H1 (cell line): Measurements from ENCODE around the gene GDPD4. TPM values are rescaled to one million over a fixed set of nuclear protein-coding genes. Genes with fewer than 3 reads are reported as not detected.

Source experiments
- CTCF ChIA-PET: fragments of 300-600 bp; sonication (Branson Sonifier 250); formaldehyde crosslinking; loops from one replicate; lab custom pipeline; 2021; ENCODE audit not compliant: partially characterized antibody; lab: Charles Lee
- POLR2A ChIA-PET: fragments of 300-600 bp; sonication (Branson Sonifier 250); formaldehyde crosslinking; loops from one replicate; lab custom pipeline; 2021; ENCODE audit warnings: inconsistent platforms; ENCODE audit not compliant: partially characterized antibody; lab: Charles Lee
- DNase-seq, 2 experiments: peaks; one replicate each; pipeline versions ENCODE4 v3.0.0 to v3.0.0-alpha.2; 2010 to 2022; ENCODE audit warnings: low spot score in 2 of 2, low read depth in 1 of 2, mixed read lengths in 1 of 2
- FAIRE-seq: peaks from 2 replicates; lab custom pipeline; 2011; peaks lifted over from hg19 to GRCh38; lab: Jason Lieb, UNC
- H2AFZ ChIP-seq: 2 replicates; pipeline ENCODE4 v1.8.1; 2012; ENCODE audit warnings: low read length, inconsistent platforms
- H2AK5ac ChIP-seq: 2 replicates; pipeline ENCODE4 v1.6.1; 2013; ENCODE audit warnings: low read depth, low read length
- H2BK120ac ChIP-seq: replicated peaks from 2 replicates; pipeline ENCODE3; 2013; ENCODE audit warnings: low read depth, low read length, inconsistent platforms
- H2BK12ac ChIP-seq: 2 replicates; pipeline ENCODE4 v1.6.1; 2013; ENCODE audit warnings: low read depth, low read length
- H2BK15ac ChIP-seq: 2 replicates; pipeline ENCODE4 v1.6.1; 2013; ENCODE audit warnings: low read length
- H2BK20ac ChIP-seq: 2 replicates; pipeline ENCODE4 v1.6.1; 2013; ENCODE audit warnings: low read length
- H2BK5ac ChIP-seq: 2 replicates; pipeline ENCODE4 v1.6.1; 2013; ENCODE audit warnings: low read depth, low read length
- H3K14ac ChIP-seq: 2 replicates; pipeline ENCODE4 v1.6.1; 2013; ENCODE audit warnings: inconsistent platforms; ENCODE audit not compliant: insufficient read length
- H3K18ac ChIP-seq: 2 replicates; pipeline ENCODE4 v1.6.1; 2013; ENCODE audit warnings: low read length; ENCODE audit errors: extremely low read depth
- H3K23ac ChIP-seq: 2 replicates; pipeline ENCODE4 v1.6.1; 2013; ENCODE audit warnings: inconsistent platforms; ENCODE audit not compliant: insufficient read length
- H3K23me2 ChIP-seq: 2 replicates; pipeline ENCODE4 v1.6.1; 2013; ENCODE audit warnings: low read depth, low read length
- H3K27ac ChIP-seq: 2 replicates; pipeline ENCODE4 v1.6.1; 2011; ENCODE audit warnings: low read depth, low read length, inconsistent platforms
- H3K27me3 ChIP-seq, 4 experiments: replicated peaks in 1 of 4; 1 replicate in 1 of 4; 2 replicates in 3 of 4; pipeline versions ENCODE4 v1.6.1 to v1.8.1; 2011 to 2013; ENCODE audit warnings: low read length in 3 of 4, mild to moderate bottlenecking in 3 of 4, inconsistent platforms in 2 of 4, mixed read lengths in 2 of 4, moderate library complexity in 1 of 4; ENCODE audit not compliant: control insufficient read depth in 3 of 4, insufficient read depth in 3 of 4; ENCODE audit errors: extremely low read depth in 1 of 4
- H3K36me3 ChIP-seq, 4 experiments: 2 replicates each; pipeline versions ENCODE4 v1.6.1 to v1.8.1; 2011 to 2013; ENCODE audit warnings: mild to moderate bottlenecking in 4 of 4, low read length in 3 of 4, moderate library complexity in 2 of 4, control low read depth in 1 of 4, inconsistent platforms in 1 of 4; ENCODE audit not compliant: insufficient read depth in 4 of 4, control insufficient read depth in 2 of 4
- H3K4ac ChIP-seq: replicated peaks from 2 replicates; pipeline ENCODE3; 2013; ENCODE audit warnings: low read length, low read depth, mixed read lengths, inconsistent platforms; ENCODE audit not compliant: insufficient read length
- H3K4me1 ChIP-seq, 4 experiments: replicated peaks in 1 of 4; 1 replicate in 1 of 4; 2 replicates in 3 of 4; pipeline versions ENCODE4 v1.6.1 to v1.8.1; 2011 to 2013; ENCODE audit warnings: low read length in 3 of 4, inconsistent platforms in 2 of 4, mixed read lengths in 1 of 4; ENCODE audit not compliant: insufficient read depth in 4 of 4, control insufficient read depth in 3 of 4
- H3K4me2 ChIP-seq, 2 experiments: 2 replicates each; pipeline versions ENCODE4 v1.6.1 to v1.8.1; 2011 to 2013; ENCODE audit warnings: low read depth in 2 of 2, low read length in 2 of 2, control low read depth in 1 of 2, inconsistent platforms in 1 of 2, mild to moderate bottlenecking in 1 of 2; ENCODE audit not compliant: insufficient read depth in 1 of 2
- H3K4me3 ChIP-seq, 4 experiments: fragments of 200-600, 300-600 bp in 1 of 4; sonication (generic), shearing (Covaris generic), sonication (Bioruptor Twin) in 1 of 4; 2 replicates each; pipeline versions ENCODE4 v1.5.1 to v1.8.1; 2011 to 2016; ENCODE audit warnings: low read length in 4 of 4, low read depth in 3 of 4, control low read depth in 2 of 4, inconsistent platforms in 2 of 4, mild to moderate bottlenecking in 2 of 4, mixed read lengths in 1 of 4, moderate library complexity in 1 of 4; ENCODE audit not compliant: insufficient read depth in 2 of 4; ENCODE audit errors: extremely low read depth in 1 of 4
- H3K56ac ChIP-seq: replicated peaks from 2 replicates; pipeline ENCODE3; 2013; ENCODE audit warnings: low read depth, mild to moderate bottlenecking, mixed read lengths, low read length, inconsistent platforms; ENCODE audit not compliant: insufficient read length
- H3K79me1 ChIP-seq: 2 replicates; pipeline ENCODE4 v1.6.1; 2013; ENCODE audit warnings: low read depth, low read length, control low read depth
- H3K79me2 ChIP-seq, 2 experiments: 2 replicates each; pipeline versions ENCODE4 v1.6.1 to v1.8.1; 2012 to 2013; ENCODE audit warnings: low read length in 2 of 2, mild to moderate bottlenecking in 2 of 2, inconsistent platforms in 1 of 2; ENCODE audit not compliant: insufficient read depth in 2 of 2, control insufficient read depth in 1 of 2
- H3K9ac ChIP-seq, 4 experiments: replicated peaks in 1 of 4; 1 replicate in 1 of 4; 2 replicates in 3 of 4; pipeline versions ENCODE4 v1.6.1 to v1.8.1; 2011 to 2013; ENCODE audit warnings: low read depth in 3 of 4, low read length in 3 of 4, control low read depth in 2 of 4, mild to moderate bottlenecking in 2 of 4, moderate library complexity in 2 of 4, inconsistent platforms in 1 of 4; ENCODE audit errors: extremely low read depth in 1 of 4
- H3K9me3 ChIP-seq, 2 experiments: 2 replicates each; pipeline versions ENCODE4 v1.6.1 to v1.8.1; 2012 to 2013; ENCODE audit warnings: mild to moderate bottlenecking in 2 of 2, moderate library complexity in 2 of 2, control low read depth in 1 of 2, inconsistent platforms in 1 of 2, low read depth in 1 of 2, low read length in 1 of 2, mixed read lengths in 1 of 2; ENCODE audit not compliant: insufficient read depth in 2 of 2
- H4K20me1 ChIP-seq, 2 experiments: replicated peaks in 1 of 2; 2 replicates each; pipeline versions ENCODE3 to v1.8.1; 2011 to 2013; ENCODE audit warnings: inconsistent platforms in 2 of 2, low read length in 2 of 2, mild to moderate bottlenecking in 1 of 2; ENCODE audit not compliant: insufficient read depth in 2 of 2, control insufficient read depth in 1 of 2
- H4K5ac ChIP-seq: 2 replicates; pipeline ENCODE4 v1.6.1; 2013; ENCODE audit warnings: low read length, low read depth, mixed read lengths, inconsistent platforms; ENCODE audit not compliant: insufficient read length
- H4K8ac ChIP-seq: 2 replicates; pipeline ENCODE4 v1.8.0; 2013; ENCODE audit warnings: mild to moderate bottlenecking, moderate library complexity, low read length, inconsistent platforms; ENCODE audit not compliant: insufficient read depth; ENCODE audit errors: extremely low read depth
- H4K91ac ChIP-seq: replicated peaks from 2 replicates; pipeline ENCODE3; 2013; ENCODE audit warnings: low read length, mixed read lengths, inconsistent platforms; ENCODE audit not compliant: insufficient read length
- FOSL1 ChIP-seq: IDR thresholded peaks from 2 replicates; pipeline ENCODE4 v1.6.1; 2011; ENCODE audit warnings: mild to moderate bottlenecking, low read depth, low read length, moderate library complexity; ENCODE audit not compliant: insufficient read depth
- HDAC2 ChIP-seq, 2 experiments: fragments of 300-600 bp in 1 of 2; sonication (generic) in 1 of 2; IDR thresholded peaks; 2 replicates each; pipeline ENCODE4 v1.6.1; 2011 to 2012; ENCODE audit warnings: low read depth in 2 of 2, low read length in 2 of 2, mild to moderate bottlenecking in 2 of 2, moderate library complexity in 2 of 2, borderline replicate concordance in 1 of 2, inconsistent platforms in 1 of 2
- HDAC6 ChIP-seq: IDR thresholded peaks from one replicate; pipeline ENCODE4 v1.7.1; 2012; ENCODE audit warnings: low read depth, mild to moderate bottlenecking, inconsistent platforms, low read length, moderate library complexity
- KDM5A ChIP-seq: fragments of 200-600 bp; IDR thresholded peaks from 2 replicates; pipeline ENCODE4 v1.7.1; 2012; ENCODE audit warnings: mild to moderate bottlenecking, low read length, inconsistent platforms, mixed read lengths
- MAFK ChIP-seq: IDR thresholded peaks from 2 replicates; pipeline ENCODE4 v1.6.1; 2012; ENCODE audit warnings: low read depth, mild to moderate bottlenecking, improper control_type of control experiment, low read length
- NANOG ChIP-seq: IDR thresholded peaks from 2 replicates; pipeline ENCODE4 v1.6.1; 2011; ENCODE audit warnings: low read length, low read depth, mild to moderate bottlenecking, inconsistent platforms; ENCODE audit not compliant: insufficient read depth, poor library complexity, severe bottlenecking
- RAD21 ChIP-seq, 2 experiments: IDR thresholded peaks in 1 of 2; conservative IDR thresholded peaks in 1 of 2; 2 replicates each; pipeline ENCODE4 v1.6.1; 2011; ENCODE audit warnings: low read depth in 2 of 2, low read length in 2 of 2, improper control_type of control experiment in 1 of 2, inconsistent platforms in 1 of 2, mild to moderate bottlenecking in 1 of 2, moderate library complexity in 1 of 2
- RXRA ChIP-seq: IDR thresholded peaks from 2 replicates; pipeline ENCODE4 v1.6.1; 2011; ENCODE audit warnings: low read depth, mild to moderate bottlenecking, low read length, moderate library complexity; ENCODE audit not compliant: insufficient read depth
- TBP ChIP-seq: IDR thresholded peaks from 2 replicates; pipeline ENCODE4 v1.6.1; 2011; ENCODE audit warnings: low read depth, low read length, improper control_type of control experiment
- TCF12 ChIP-seq: IDR thresholded peaks from 2 replicates; pipeline ENCODE4 v1.6.1; 2011; ENCODE audit warnings: low read depth, mild to moderate bottlenecking, low read length
- WGBS, 2 experiments: shearing (Covaris generic) in 1 of 2; methylation state at CpG; one replicate each; pipeline versions ENCODE4 v1.1.6 to v1.1.7; 2013 to 2015; ENCODE audit warnings: low lambda C conversion rate in 2 of 2, mixed read lengths in 2 of 2, inconsistent platforms in 1 of 2, low coverage in 1 of 2, missing lambda C conversion rate in 1 of 2; ENCODE audit not compliant: insufficient replicate concordance in 2 of 2, insufficient coverage in 1 of 2, insufficient read length in 1 of 2; ENCODE audit errors: extremely low coverage in 1 of 2, missing lambda C conversion rate in 1 of 2; 5-methylcytosine and 5-hydroxymethylcytosine counted together
- polyA plus RNA-seq, 7 experiments: library from polyadenylated mRNA; depleted of rRNA in 3 of 7; stranded (reverse) in 5 of 7; unstranded in 2 of 7; fragments of >200 nt in 5 of 7; fragments of 200-250 nt in 2 of 7; gene quantifications; 1 replicate in 5 of 7; 2 replicates in 1 of 7; 4 replicates in 1 of 7; pipeline versions ENCODE4 v1.2.1 to v1.2.3, GENCODE V29; 2011 to 2013; ENCODE audit warnings: missing spikeins in 2 of 7, mixed read lengths in 2 of 7
- total RNA-seq: library from RNA; stranded (reverse); fragmentation: NEBNext Ultra II Directional; extraction: Animal tissue kit (Norgen Biotek cat#: 25700); gene quantifications from 2 replicates; pipeline ENCODE4 v1.2.1, GENCODE V29; 2021

GDPD4 gene
- total and polyA plus RNA-seq, 2 of the 8 experiments (the other 6 are each of a cell fraction or from before 2014, with no cell fraction given) = not detected

DNA sequence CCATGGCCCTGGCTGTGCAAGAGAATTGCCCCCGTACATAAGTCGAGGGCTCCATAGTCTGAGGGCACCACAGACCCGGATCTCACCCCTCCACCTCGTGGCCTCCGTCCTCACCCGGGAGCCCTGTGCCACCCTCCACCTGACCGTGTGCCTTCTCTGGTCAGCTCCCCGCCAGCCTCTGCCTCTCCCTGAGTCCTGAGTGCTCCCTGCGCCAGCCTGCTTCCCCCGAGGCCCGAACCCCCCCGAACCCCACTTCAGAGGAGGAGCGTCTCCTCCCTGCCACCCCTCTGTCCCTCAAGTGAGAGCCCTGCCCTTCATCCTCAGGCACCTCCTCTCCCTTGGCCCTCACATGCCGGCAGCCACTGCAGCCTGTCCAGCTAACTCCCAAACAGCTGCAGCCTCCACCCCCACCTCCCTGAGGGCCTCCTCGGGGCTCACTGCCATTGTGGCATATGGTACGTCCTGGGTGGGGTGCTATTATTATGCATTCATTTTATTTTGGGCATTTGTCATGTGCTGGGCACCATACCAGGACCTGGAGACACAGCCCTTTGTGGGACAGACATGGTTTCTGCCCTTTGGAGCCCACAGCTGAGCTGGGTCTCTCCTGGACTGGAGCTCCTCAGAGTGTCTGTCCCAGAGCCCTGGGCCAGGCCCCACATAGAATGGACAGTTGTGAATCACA lies 106.3 kb downstream of the GDPD4 start:
- CTCF ChIA-PET = interaction anchor here (0.6 to 6.2 kb wide), 28 partner anchors 7 to 468 kb away, joined by 3 to 45 read pairs (median 4); partner anchors contain the start of genes AQP11 and MYO7A
- no peak overlapping the region for H3K27ac ChIP-seq
- no peak for TF ChIP-seq HDAC6
- TF ChIP-seq KDM5A = no peak
- TF ChIP-seq FOSL1 = no peak
- TF ChIP-seq RAD21 (IDR thresholded peaks at IDR 0.05 in 1 of 2, conservative IDR thresholded peaks at IDR 0.05 in 1 of 2; ENCODE audit: low read depth in 2 of 2, low read length in 2 of 2) = no peak
- no peak for TF ChIP-seq HDAC2 (IDR thresholded peaks at IDR 0.05; ENCODE audit: borderline replicate concordance in 1 of 2, low read depth in 2 of 2, low read length in 2 of 2)
- TF ChIP-seq MAFK = no peak
- no peak for TF ChIP-seq NANOG
- no peak for TF ChIP-seq RXRA
- no peak for TF ChIP-seq TCF12
- TF ChIP-seq TBP = no peak

More for the DNA sequence above, 106.3 kb downstream of the GDPD4 start:
- Histone ChIP-seq H3K4ac (no peak overlapping the region), H3K4me1 (peaks cover 0 to 3% (median 1%) of the 10 kb centered on the region in 4 experiments; a peak in 3 of 7 replicates), H2AK5ac (no peak overlapping the region), H3K18ac (no peak overlapping the region), H2BK12ac (no peak overlapping the region), H3K4me3 (no peak overlapping the region), H2BK15ac (no peak overlapping the region), H2BK120ac (no peak overlapping the region), H2BK20ac (no peak overlapping the region), H3K23ac (no peak overlapping the region), H3K9ac (no peak overlapping the region), H3K23me2 (peaks cover 10% of the 10 kb centered on the region; the same call in 1 of the 2 replicates), H4K91ac (no peak overlapping the region), H3K36me3 (no peaks in the 10 kb centered on the region; a peak in 1 of 8 replicates), H3K79me1 (no peaks in the 10 kb centered on the region), H3K14ac (no peak overlapping the region), H2AFZ (no peak overlapping the region), H4K20me1 (peaks cover 0 to 7% of the 10 kb centered on the region in 2 experiments), H4K8ac (no peak overlapping the region), H3K9me3 (no peaks in the 10 kb centered on the region), H3K27me3 (no peaks in the 10 kb centered on the region), H3K56ac (no peak overlapping the region), H2BK5ac (no peak overlapping the region), H3K79me2 (no peaks in the 10 kb centered on the region), H3K4me2 (no peak overlapping the region), H4K5ac (no peak overlapping the region)
- POLR2A ChIA-PET = interaction anchor here (1.2 to 1.4 kb wide), 2 partner anchors 276 to 398 kb away, joined by 3 read pairs; no protein-coding TSS in a partner anchor
- WGBS, 2 experiments = 85% methylated on average over 10 of the region's 16 CpGs; no CpG with 5 or more reads in 1 of the 2 experiments
- DNase-seq (no peak), FAIRE-seq (no peak)
